Retinal pigment epithelial cell (primary cell): ENCODE results near the gene MME.

ENCODE experiments used
- DNase-seq: peaks from one replicate; pipeline ENCODE4 v3.0.0-alpha.2; 2010; ENCODE audit warnings: low read depth
- H3K4me3 ChIP-seq: 2 replicates; pipeline ENCODE4 v1.5.1; 2011; ENCODE audit warnings: mild to moderate bottlenecking, low read length, control low read depth, moderate library complexity
- CTCF ChIP-seq: conservative IDR thresholded peaks from 2 replicates; pipeline ENCODE4 v1.5.1; 2011; ENCODE audit warnings: low read depth, low read length, control low read depth, inconsistent platforms

MME gene

GRCh38 chr3:155189478-155189877, 109.4 kb downstream of the MME start:
- no peak overlapping the region for H3K4me3 ChIP-seq
- no peak for TF ChIP-seq CTCF

GRCh38 chr3:155190691-155191090, 110.6 kb downstream of the MME start:
- TF ChIP-seq CTCF, result no peak
- no peak overlapping the region for H3K4me3 ChIP-seq
- no peak for DNase-seq

More at GRCh38 chr3:155189478-155189877, 109.4 kb downstream of the MME start:
- no peak for DNase-seq

- TF ChIP-seq CTCF, result no peak
- no peak for DNase-seq
- no peak overlapping the region for H3K4me3 ChIP-seq
These were observed 113.0 kb downstream of the MME start for GRCh38 chr3:155192957-155193746.

GRCh38 chr3:155193868-155194267, 113.7 kb downstream of the MME start:
- DNase-seq, result no peak
- H3K4me3 ChIP-seq, result no peak overlapping the region
- TF ChIP-seq CTCF, result no peak

GRCh38 chr3:155194973-155195957, 115.1 kb downstream of the MME start:
- DNase-seq, result no peak

More at GRCh38 chr3:155194973-155195957, 115.1 kb downstream of the MME start:
- H3K4me3 ChIP-seq, result no peak overlapping the region
- TF ChIP-seq CTCF, result no peak
